Endothelial cell (in vitro differentiated cells): Measurements from ENCODE around the gene DEK. TPM values are rescaled to one million over a fixed set of nuclear protein-coding genes. Genes with fewer than 3 reads are reported as not detected.

ENCODE experiments used
- DNase-seq: peaks from one replicate; pipeline ENCODE4 v3.0.0; 2021; ENCODE audit warnings: low spot score
- H3K27ac Mint-ChIP-seq: one replicate; pipeline ENCODE4 v1.8.0; 2021; ENCODE audit warnings: mixed read lengths, inconsistent platforms; ENCODE audit not compliant: unreplicated experiment
- H3K27me3 Mint-ChIP-seq: one replicate; pipeline ENCODE4 v1.8.0; 2021; ENCODE audit warnings: mild to moderate bottlenecking, moderate library complexity, mixed read lengths, inconsistent platforms; ENCODE audit not compliant: unreplicated experiment
- H3K36me3 Mint-ChIP-seq: one replicate; pipeline ENCODE4 v1.8.0; 2021; ENCODE audit warnings: mild to moderate bottlenecking, low read depth, mixed read lengths, inconsistent platforms; ENCODE audit not compliant: unreplicated experiment
- H3K4me1 Mint-ChIP-seq: one replicate; pipeline ENCODE4 v1.8.0; 2021; ENCODE audit warnings: mild to moderate bottlenecking, mixed read lengths, inconsistent platforms; ENCODE audit not compliant: unreplicated experiment
- H3K4me3 Mint-ChIP-seq: one replicate; pipeline ENCODE4 v1.8.0; 2021; ENCODE audit warnings: mild to moderate bottlenecking, mixed read lengths, inconsistent platforms; ENCODE audit not compliant: unreplicated experiment
- H3K9me3 Mint-ChIP-seq: one replicate; pipeline ENCODE4 v1.8.0; 2021; ENCODE audit warnings: mixed read lengths, inconsistent platforms; ENCODE audit not compliant: unreplicated experiment
- CTCF ChIP-seq: fragments of 200-600 bp; sonication (generic); IDR thresholded peaks from one replicate; pipeline ENCODE4 v1.5.0; 2021; ENCODE audit warnings: antibody characterized with exemption; ENCODE audit not compliant: unreplicated experiment
- total RNA-seq: library from RNA; stranded (reverse); fragmentation: NEBNext Ultra II Directional; extraction: Animal tissue kit (Norgen Biotek cat#: 25700); gene quantifications from one replicate; pipeline ENCODE4 v1.2.1, GENCODE V29; 2021; ENCODE audit not compliant: unreplicated experiment

Gene DEK
- total RNA-seq, 1 donor from 2014 or later, result 61.2 TPM

GRCh38 chr6:18246205-18246604, 18.1 kb downstream of the DEK start:
- Mint-ChIP-seq H3K27ac (no peak overlapping the region), H3K4me1 (peaks cover 4% of the 10 kb centered on the region), H3K36me3 (peaks cover 25% of the 10 kb centered on the region), H3K9me3 (no peaks in the 10 kb centered on the region), H3K4me3 (no peak overlapping the region), H3K27me3 (no peaks in the 10 kb centered on the region)
- no peak for TF ChIP-seq CTCF
- no peak for DNase-seq

- Mint-ChIP-seq H3K27me3 (no peaks in the 10 kb centered on the region), H3K9me3 (no peaks in the 10 kb centered on the region), H3K27ac (no peak overlapping the region), H3K4me1 (peaks cover 4% of the 10 kb centered on the region), H3K4me3 (peak overlapping the region; percentile 34), H3K36me3 (peaks cover 25% of the 10 kb centered on the region)
- no peak for DNase-seq
- TF ChIP-seq CTCF, result no peak
These were observed 18.7 kb downstream of the DEK start for GRCh38 chr6:18245642-18246041.

GRCh38 chr6:18245079-18245478, 19.3 kb downstream of the DEK start:
- Mint-ChIP-seq H3K9me3 (no peaks in the 10 kb centered on the region), H3K36me3 (peaks cover 25% of the 10 kb centered on the region), H3K4me3 (no peak overlapping the region), H3K4me1 (peaks cover 4% of the 10 kb centered on the region), H3K27me3 (no peaks in the 10 kb centered on the region), H3K27ac (peak overlapping the region; percentile 5)
- no peak for TF ChIP-seq CTCF
- no peak for DNase-seq

- no peak for TF ChIP-seq CTCF
- peaks cover 23% of the 10 kb centered on the region for H3K36me3 Mint-ChIP-seq
- no peaks in the 10 kb centered on the region for H3K27me3 Mint-ChIP-seq
- no peak overlapping the region for H3K4me3 Mint-ChIP-seq
- DNase-seq, result no peak
- H3K9me3 Mint-ChIP-seq, result no peaks in the 10 kb centered on the region
- H3K4me1 Mint-ChIP-seq, result peaks cover 4% of the 10 kb centered on the region
- no peak overlapping the region for H3K27ac Mint-ChIP-seq
These were observed 20.1 kb downstream of the DEK start for GRCh38 chr6:18244251-18244650.

- H3K4me1 Mint-ChIP-seq, result peaks cover 4% of the 10 kb centered on the region
- H3K27me3 Mint-ChIP-seq, result no peaks in the 10 kb centered on the region
- H3K9me3 Mint-ChIP-seq, result no peaks in the 10 kb centered on the region
- no peak overlapping the region for H3K4me3 Mint-ChIP-seq
- H3K27ac Mint-ChIP-seq, result no peak overlapping the region
- DNase-seq, result no peak
- TF ChIP-seq CTCF, result no peak
- H3K36me3 Mint-ChIP-seq, result peaks cover 22% of the 10 kb centered on the region
These were observed 20.9 kb downstream of the DEK start for GRCh38 chr6:18243302-18243893.
